Activated CD4-positive, alpha-beta memory T cell treated with anti-CD3 and anti-CD28 coated beads for 36 hours (primary cell): ENCODE results near the gene IGF2BP3. TPM values are rescaled to one million over a fixed set of nuclear protein-coding genes. Genes with fewer than 3 reads are reported as not detected.

ENCODE experiments used
- CTCF ChIA-PET: fragments of 350-600 bp; sonication (Branson Sonifier 250); formaldehyde crosslinking; loops from one replicate; lab custom pipeline; 2021; ENCODE audit warnings: antibody characterized with exemption, inconsistent platforms; lab: Charles Lee
- POLR2A ChIA-PET: fragments of 350-600 bp; sonication (Branson Sonifier 250); formaldehyde crosslinking; loops from one replicate; lab custom pipeline; 2021; ENCODE audit warnings: antibody characterized with exemption; lab: Charles Lee
- DNase-seq: peaks from one replicate; pipeline ENCODE4 v3.0.0-alpha.2; 2020
- H3K27ac Mint-ChIP-seq: one replicate; pipeline ENCODE4 v1.8.0; 2021; ENCODE audit warnings: mixed read lengths
- H3K27me3 Mint-ChIP-seq: one replicate; pipeline ENCODE4 v1.8.0; 2021; ENCODE audit warnings: mixed read lengths
- H3K36me3 Mint-ChIP-seq: one replicate; pipeline ENCODE4 v1.8.0; 2021; ENCODE audit warnings: mixed read lengths
- H3K4me1 Mint-ChIP-seq: one replicate; pipeline ENCODE4 v1.8.0; 2021; ENCODE audit warnings: low read depth, mixed read lengths
- H3K4me3 Mint-ChIP-seq: one replicate; pipeline ENCODE4 v1.8.0; 2021; ENCODE audit warnings: mild to moderate bottlenecking, mixed read lengths
- H3K9me3 Mint-ChIP-seq: one replicate; pipeline ENCODE4 v1.8.0; 2021; ENCODE audit warnings: mixed read lengths
- intact Hi-C: fragments of 100-400 bp; cut with micrococcal nuclease; formaldehyde crosslinking; loops from one replicate; pipeline ENCODE4 v1.15.1; 2023
- total RNA-seq, 2 experiments: library from RNA; stranded (reverse); gene quantifications; one replicate each; pipeline ENCODE4 v1.2.3, GENCODE V29; 2021

Gene IGF2BP3
- total RNA-seq, 2 experiments from 2014 or later = 0.19 to 0.24 TPM

DNA sequence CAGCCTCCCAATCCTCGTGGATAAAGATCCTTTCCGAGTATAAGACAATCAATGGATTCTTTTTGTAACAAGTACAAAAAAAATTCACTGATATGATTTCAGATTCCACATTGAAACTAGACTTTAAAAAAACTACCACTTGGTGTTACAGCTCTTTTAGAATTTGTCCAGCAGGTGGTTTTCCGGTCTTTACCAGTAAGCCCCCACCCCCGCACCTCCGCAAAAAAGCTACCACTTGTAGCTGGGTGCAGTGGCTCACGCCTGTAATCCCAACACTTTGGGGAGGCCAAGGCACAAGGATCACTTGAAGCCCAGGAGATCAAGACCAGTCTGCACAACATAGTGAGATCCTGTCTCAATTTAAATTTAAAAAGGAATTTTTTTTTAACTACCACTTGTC is 19.8 kb downstream of the IGF2BP3 start:
- peaks cover 42% of the 10 kb centered on the region for H3K27me3 Mint-ChIP-seq
- H3K27ac Mint-ChIP-seq = no peak overlapping the region
- H3K4me1 Mint-ChIP-seq = no peaks in the 10 kb centered on the region
- peak; percentile 24 for DNase-seq
- H3K9me3 Mint-ChIP-seq = no peaks in the 10 kb centered on the region
- intact Hi-C loops = no loop called here
- ChIA-PET POLR2A (no interaction called here), CTCF (no interaction called here)
- H3K4me3 Mint-ChIP-seq = no peak overlapping the region
- no peaks in the 10 kb centered on the region for H3K36me3 Mint-ChIP-seq

DNA sequence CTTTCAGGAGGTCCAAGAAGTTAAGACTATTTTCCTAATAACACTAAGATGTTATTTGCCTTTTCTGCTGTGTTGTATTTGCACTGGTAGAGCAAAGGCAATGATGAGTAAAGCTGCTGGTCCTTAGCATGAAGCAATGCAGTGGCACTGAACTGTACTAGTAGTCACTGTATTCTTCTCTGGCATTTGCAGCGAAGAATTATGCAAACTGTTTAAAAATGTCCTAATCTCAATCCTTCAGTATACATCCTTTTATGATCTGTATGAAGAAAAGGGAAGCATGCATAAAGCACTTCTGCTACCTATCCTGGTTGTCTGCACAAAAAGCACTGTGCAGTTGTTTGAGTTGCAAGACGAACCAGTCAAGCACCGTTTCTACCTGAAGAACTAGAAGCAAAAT is 20.4 kb downstream of the IGF2BP3 start:
- Mint-ChIP-seq H3K4me1 (no peaks in the 10 kb centered on the region), H3K9me3 (no peaks in the 10 kb centered on the region), H3K27ac (no peak overlapping the region), H3K27me3 (peaks cover 40% of the 10 kb centered on the region), H3K4me3 (no peak overlapping the region), H3K36me3 (no peaks in the 10 kb centered on the region)
- POLR2A ChIA-PET = no interaction called here
- CTCF ChIA-PET = no interaction called here
- no peak for DNase-seq
- intact Hi-C loops = no loop called here

DNA sequence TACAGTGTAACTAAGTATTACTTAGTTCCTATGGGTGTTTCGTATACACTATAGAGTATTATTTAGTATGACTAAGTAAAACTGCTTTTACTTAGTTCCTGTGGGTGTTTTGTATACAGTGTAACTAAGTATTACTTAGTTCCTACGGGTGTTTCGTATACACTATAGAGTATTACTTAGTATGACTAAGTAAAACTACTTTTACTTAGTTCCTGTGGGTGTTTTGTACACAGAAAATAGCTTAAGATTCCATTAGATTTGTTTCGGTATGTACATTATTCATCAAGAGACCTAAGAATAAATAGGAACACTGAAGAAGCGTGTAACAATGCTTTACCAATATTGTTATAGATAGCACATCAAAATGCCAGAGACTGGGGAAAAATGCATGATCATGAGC is 25.0 kb downstream of the IGF2BP3 start:
- intact Hi-C loops = no loop called here
- Mint-ChIP-seq H3K9me3 (no peaks in the 10 kb centered on the region), H3K36me3 (no peaks in the 10 kb centered on the region), H3K27ac (no peak overlapping the region), H3K4me1 (no peaks in the 10 kb centered on the region), H3K27me3 (peaks cover 21% of the 10 kb centered on the region), H3K4me3 (no peak overlapping the region)
- ChIA-PET CTCF (interaction anchor here (0.6 kb wide), 1 partner anchor 75 kb away, joined by 5 read pairs; no protein-coding TSS in a partner anchor), POLR2A (interaction anchor here (0.7 kb wide), 1 partner anchor 71 kb away, joined by 5 read pairs; no protein-coding TSS in a partner anchor)
- DNase-seq = no peak

DNA sequence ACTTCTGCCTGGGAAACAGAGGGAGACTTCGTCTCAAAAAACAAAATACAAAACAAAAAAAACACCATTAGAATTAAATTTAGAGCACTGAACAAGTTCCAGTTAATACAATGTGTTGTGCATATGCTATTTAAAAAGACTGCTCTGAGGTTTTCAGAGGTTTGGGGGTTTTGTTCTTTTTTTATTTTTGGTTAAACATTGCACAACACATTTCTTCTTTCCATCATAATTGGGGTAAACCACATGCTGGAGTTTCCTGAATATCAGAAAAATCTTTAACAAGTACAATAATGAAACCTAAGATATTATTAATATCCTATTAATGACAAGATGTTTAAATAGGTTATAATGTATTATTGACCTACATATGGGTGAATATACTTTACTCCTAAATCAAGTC is 26.3 kb downstream of the IGF2BP3 start:
- Mint-ChIP-seq H3K27me3 (peaks cover 20% of the 10 kb centered on the region), H3K4me1 (no peaks in the 10 kb centered on the region), H3K4me3 (no peak overlapping the region), H3K36me3 (no peaks in the 10 kb centered on the region), H3K27ac (no peak overlapping the region), H3K9me3 (no peaks in the 10 kb centered on the region)
- POLR2A ChIA-PET = no interaction called here
- CTCF ChIA-PET = no interaction called here
- intact Hi-C loops = no loop called here
- no peak for DNase-seq

GRCh38 chr7:23438171-23438570 is 32.1 kb downstream of the IGF2BP3 start:
- ChIA-PET POLR2A (no interaction called here), CTCF (no interaction called here)
- H3K27me3 Mint-ChIP-seq = peaks cover 16% of the 10 kb centered on the region
- H3K27ac Mint-ChIP-seq = no peak overlapping the region
- no peak for DNase-seq
- H3K9me3 Mint-ChIP-seq = no peaks in the 10 kb centered on the region
- H3K4me1 Mint-ChIP-seq = no peaks in the 10 kb centered on the region
- no peak overlapping the region for H3K4me3 Mint-ChIP-seq
- intact Hi-C loops = no loop called here
- no peaks in the 10 kb centered on the region for H3K36me3 Mint-ChIP-seq

DNA sequence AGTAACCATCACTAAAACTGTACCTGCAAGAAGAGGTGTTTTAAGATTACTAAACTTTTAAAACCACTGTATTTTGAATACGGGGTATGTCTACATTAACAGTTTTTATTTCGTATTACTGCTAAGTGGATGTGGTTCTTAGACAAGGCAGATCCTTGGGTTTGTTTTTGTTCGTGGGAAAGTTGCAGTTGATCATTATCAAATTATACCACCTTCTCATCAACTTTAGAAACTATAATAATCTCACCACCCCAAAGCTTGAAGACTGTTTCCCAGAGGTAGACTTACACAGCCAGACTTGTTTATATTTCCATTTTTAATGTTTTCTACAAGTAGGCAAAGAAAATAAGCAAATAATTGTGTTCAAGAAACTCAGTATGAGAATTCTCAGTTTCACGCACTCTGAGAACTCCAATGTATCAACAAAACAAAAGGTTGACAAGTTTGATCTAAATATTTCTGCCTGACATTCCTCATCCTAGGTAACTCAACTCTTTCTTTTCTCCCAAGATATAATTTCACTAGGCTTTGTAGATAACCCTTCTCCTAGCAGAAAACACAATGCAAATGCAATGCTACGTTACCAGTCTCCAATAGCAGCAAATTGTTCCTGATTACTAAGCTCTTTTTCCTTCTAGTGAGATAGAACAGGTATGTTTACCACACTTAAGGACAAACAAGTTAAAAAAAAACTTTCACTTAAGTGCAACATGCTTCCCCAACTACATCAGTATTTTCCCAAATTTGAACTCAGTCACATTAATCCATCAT is 36.0 kb downstream of the IGF2BP3 start:
- H3K36me3 Mint-ChIP-seq = no peaks in the 10 kb centered on the region
- no peak for DNase-seq
- ChIA-PET CTCF (interaction anchor here (0.6 kb wide), 1 partner anchor 158 kb away, joined by 4 read pairs; no protein-coding TSS in a partner anchor), POLR2A (no interaction called here)
- no peak overlapping the region for H3K4me3 Mint-ChIP-seq
- peaks cover 24% of the 10 kb centered on the region for H3K27me3 Mint-ChIP-seq
- intact Hi-C loops = no loop called here
- no peaks in the 10 kb centered on the region for H3K9me3 Mint-ChIP-seq
- no peaks in the 10 kb centered on the region for H3K4me1 Mint-ChIP-seq
- no peak overlapping the region for H3K27ac Mint-ChIP-seq

DNA sequence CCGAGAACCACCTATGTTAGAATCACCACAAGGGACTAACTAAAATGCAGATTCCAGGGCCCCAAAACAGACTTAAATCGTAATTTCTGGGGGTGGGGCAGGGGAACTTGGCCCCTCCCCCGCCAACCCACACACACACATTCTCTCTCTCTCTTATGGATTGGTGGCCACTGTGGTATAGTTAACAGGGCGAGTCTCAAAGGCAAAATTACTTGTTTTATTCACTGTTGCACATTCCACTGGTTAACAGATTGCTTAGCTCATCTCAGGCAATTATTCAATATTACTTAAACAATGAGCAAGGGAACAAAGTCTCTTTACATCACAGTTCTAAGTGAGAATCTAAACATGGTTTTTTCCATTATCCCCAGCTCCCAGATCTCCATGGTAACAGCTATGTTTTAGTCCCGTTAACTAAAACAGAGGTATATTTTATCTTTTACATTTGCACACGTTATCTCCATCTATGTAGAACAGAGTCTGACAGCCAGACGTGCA is 38.5 kb downstream of the IGF2BP3 start:
- Mint-ChIP-seq H3K27me3 (peaks cover 25% of the 10 kb centered on the region), H3K27ac (no peak overlapping the region), H3K4me1 (no peaks in the 10 kb centered on the region), H3K4me3 (no peak overlapping the region), H3K36me3 (no peaks in the 10 kb centered on the region), H3K9me3 (no peaks in the 10 kb centered on the region)
- intact Hi-C loops = loop anchor here (2.0 kb wide), 1 partner anchor 113 kb away; no protein-coding TSS in a partner anchor
- POLR2A ChIA-PET = no interaction called here
- CTCF ChIA-PET = interaction anchor here (1.2 to 3.6 kb wide), 2 partner anchors 71 to 159 kb away, joined by 3 to 21 read pairs; no protein-coding TSS in a partner anchor
- DNase-seq = no peak

DNA sequence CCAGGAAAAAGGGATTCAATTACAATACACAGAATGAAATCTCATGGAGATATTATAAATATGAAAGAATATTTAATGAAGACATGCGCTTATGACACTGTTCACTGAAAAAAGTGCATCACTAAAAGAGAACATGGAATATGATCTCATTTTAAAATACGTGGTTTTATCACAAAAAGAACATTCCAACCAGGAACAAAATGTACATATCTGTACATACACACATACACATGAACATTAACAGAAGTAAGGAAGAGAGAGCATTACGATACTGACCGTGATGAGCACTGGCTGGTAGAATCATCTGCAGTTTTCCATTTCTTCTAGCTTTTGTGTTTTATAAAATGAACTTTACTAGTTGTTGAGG is 39.4 kb downstream of the IGF2BP3 start:
- peaks cover 26% of the 10 kb centered on the region for H3K27me3 Mint-ChIP-seq
- no peaks in the 10 kb centered on the region for H3K4me1 Mint-ChIP-seq
- no peak overlapping the region for H3K4me3 Mint-ChIP-seq
- DNase-seq = no peak
- POLR2A ChIA-PET = no interaction called here
- intact Hi-C loops = loop anchor here (1.0 to 2.0 kb wide), 2 partner anchors 114 to 158 kb away; no protein-coding TSS in a partner anchor
- CTCF ChIA-PET = interaction anchor here (0.9 to 3.6 kb wide), 5 partner anchors 32 to 187 kb away, joined by 3 to 21 read pairs (median 5); no protein-coding TSS in a partner anchor
- H3K27ac Mint-ChIP-seq = no peak overlapping the region
- no peaks in the 10 kb centered on the region for H3K36me3 Mint-ChIP-seq
- no peaks in the 10 kb centered on the region for H3K9me3 Mint-ChIP-seq

GRCh38 chr7:23426876-23427275 is 43.4 kb downstream of the IGF2BP3 start:
- intact Hi-C loops = no loop called here
- Mint-ChIP-seq H3K27me3 (peaks cover 24% of the 10 kb centered on the region), H3K4me3 (no peak overlapping the region), H3K36me3 (no peaks in the 10 kb centered on the region), H3K27ac (no peak overlapping the region), H3K4me1 (no peaks in the 10 kb centered on the region), H3K9me3 (no peaks in the 10 kb centered on the region)
- CTCF ChIA-PET = no interaction called here
- no peak for DNase-seq
- POLR2A ChIA-PET = no interaction called here

DNA sequence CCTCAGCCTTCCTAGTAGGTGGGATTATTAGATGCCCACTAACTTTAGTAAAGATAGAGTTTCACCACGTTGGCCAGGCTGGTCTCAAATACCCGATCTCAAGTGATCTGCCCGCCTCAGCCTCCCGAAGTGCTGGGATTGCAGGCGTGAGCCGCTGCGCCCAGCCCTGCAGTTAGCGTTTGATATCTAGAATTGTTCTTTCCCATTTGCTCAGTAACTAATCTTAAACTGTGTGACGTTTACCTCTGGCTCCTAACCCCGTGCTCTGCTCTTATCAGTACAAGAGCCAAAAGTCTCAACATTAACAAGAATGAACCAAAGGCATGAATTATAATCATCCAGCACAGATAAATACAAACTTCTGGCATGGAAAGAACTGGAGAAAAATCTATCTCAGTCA is 47.4 kb downstream of the IGF2BP3 start:
- DNase-seq = no peak
- no peak overlapping the region for H3K27ac Mint-ChIP-seq
- peaks cover 10% of the 10 kb centered on the region for H3K27me3 Mint-ChIP-seq
- CTCF ChIA-PET = no interaction called here
- H3K4me1 Mint-ChIP-seq = peaks cover 3% of the 10 kb centered on the region
- POLR2A ChIA-PET = no interaction called here
- no peaks in the 10 kb centered on the region for H3K9me3 Mint-ChIP-seq
- H3K4me3 Mint-ChIP-seq = no peak overlapping the region
- H3K36me3 Mint-ChIP-seq = no peaks in the 10 kb centered on the region
- intact Hi-C loops = no loop called here

DNA sequence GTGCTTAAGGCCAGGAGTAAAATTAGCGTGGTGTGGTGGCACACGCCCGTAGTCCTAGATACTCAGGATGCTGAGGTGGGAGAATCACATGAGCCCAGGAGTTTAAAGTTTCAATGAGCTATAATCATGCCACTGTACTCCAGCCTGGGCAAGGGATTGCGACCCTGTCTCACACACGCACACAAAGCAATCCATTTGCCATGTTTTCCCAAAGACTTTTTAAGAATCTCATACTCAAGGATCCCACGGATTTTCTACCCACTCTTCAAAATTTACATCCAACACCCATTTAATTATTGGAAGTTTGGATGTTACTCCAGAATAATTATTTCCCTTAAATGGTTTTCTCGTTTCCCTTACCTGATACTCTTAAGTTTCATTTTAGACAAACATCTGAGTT is 47.9 kb downstream of the IGF2BP3 start:
- CTCF ChIA-PET = no interaction called here
- Mint-ChIP-seq H3K4me3 (no peak overlapping the region), H3K36me3 (no peaks in the 10 kb centered on the region), H3K27ac (no peak overlapping the region), H3K27me3 (peaks cover 10% of the 10 kb centered on the region), H3K9me3 (no peaks in the 10 kb centered on the region), H3K4me1 (peaks cover 5% of the 10 kb centered on the region)
- no peak for DNase-seq
- POLR2A ChIA-PET = no interaction called here
- intact Hi-C loops = no loop called here

DNA sequence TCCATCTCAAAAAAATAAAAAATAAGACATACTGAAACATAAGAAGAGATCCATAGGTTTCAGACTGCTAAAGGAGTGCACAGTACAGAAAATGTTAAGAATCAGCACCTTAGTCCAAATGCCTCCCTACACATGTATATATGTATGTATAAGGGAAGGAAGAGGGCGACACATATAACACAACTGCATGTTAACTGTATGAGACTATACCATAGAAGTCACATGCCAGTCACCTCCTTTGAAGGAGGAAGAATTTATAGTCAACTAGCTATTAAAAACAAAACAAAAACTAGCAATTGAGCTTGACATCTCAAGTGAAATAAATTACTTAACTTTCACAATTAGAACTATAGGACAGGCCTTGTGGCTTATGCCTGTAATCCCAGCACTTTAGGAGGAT is 50.4 kb downstream of the IGF2BP3 start:
- Mint-ChIP-seq H3K9me3 (no peaks in the 10 kb centered on the region), H3K36me3 (no peaks in the 10 kb centered on the region), H3K27me3 (peaks cover 7% of the 10 kb centered on the region), H3K4me1 (peaks cover 5% of the 10 kb centered on the region), H3K27ac (no peak overlapping the region), H3K4me3 (no peak overlapping the region)
- ChIA-PET POLR2A (no interaction called here), CTCF (interaction anchor here (2.5 kb wide), 1 partner anchor 146 kb away, joined by 11 read pairs; no protein-coding TSS in a partner anchor)
- DNase-seq = no peak
- intact Hi-C loops = no loop called here
